ENCODE data around the gene SLC43A2. TPM values are rescaled to one million over a fixed set of nuclear protein-coding genes. Genes with fewer than 3 reads are reported as not detected.
"Not testable (repeated sequence)": the region's sequence is repeated elsewhere in the genome, so short reads cannot be mapped to it uniquely, and the experiment has no call there.

The SLC43A2 gene
- total RNA-seq, 1 donor from 2014 or later, result 5.2 TPM

GRCh38 chr17:1658100-1658499 is 29.5 kb upstream of the SLC43A2 start:
- TF ChIP-seq POLR2A (IDR thresholded peaks at IDR 0.05) (no peak), POLR2AphosphoS5 (IDR thresholded peaks at IDR 0.05; ENCODE audit: insufficient read depth in 1 of 2, low read depth in 1 of 2) (no peak), CTCF (IDR thresholded peaks at IDR 0.05) (no peak)
- H3K36me3 ChIP-seq, result peaks cover 7 to 100% of the 10 kb centered on the region in 2 donors
- no peaks in the 10 kb centered on the region for H3K27me3 ChIP-seq
- no peaks in the 10 kb centered on the region for H3K9me3 ChIP-seq
- no peak for DNase-seq (ENCODE audit: extremely low spot score in 2 of 2)
- H3K4me3 ChIP-seq, result no peak overlapping the region
- intact Hi-C loops (cut with DNase I), result no loop called here
- no peaks in the 10 kb centered on the region for H3K4me1 ChIP-seq
- no peak overlapping the region for H3K27ac ChIP-seq

GRCh38 chr17:1653735-1654134 is 25.1 kb upstream of the SLC43A2 start:
- TF ChIP-seq CTCF (IDR thresholded peaks at IDR 0.05) (no peak), POLR2A (IDR thresholded peaks at IDR 0.05) (no peak), POLR2AphosphoS5 (IDR thresholded peaks at IDR 0.05; ENCODE audit: insufficient read depth in 1 of 2, low read depth in 1 of 2) (no peak)
- Histone ChIP-seq H3K27me3 (no peaks in the 10 kb centered on the region), H3K4me3 (no peak overlapping the region), H3K9me3 (no peaks in the 10 kb centered on the region), H3K27ac (no peak overlapping the region), H3K4me1 (peaks cover 18% of the 10 kb centered on the region), H3K36me3 (peaks cover 0 to 87% of the 10 kb centered on the region in 2 donors)
- intact Hi-C loops (cut with DNase I), result no loop called here
- no peak for DNase-seq (ENCODE audit: extremely low spot score in 2 of 2)

GRCh38 chr17:1652794-1653193 is 24.2 kb upstream of the SLC43A2 start:
- H3K4me3 ChIP-seq; H3K9me3 ChIP-seq; intact Hi-C loops (cut with DNase I); H3K27ac ChIP-seq; DNase-seq (ENCODE audit: extremely low spot score in 2 of 2); H3K27me3 ChIP-seq: not testable (repeated sequence)
- H3K4me1 ChIP-seq, result peaks cover 27% of the 10 kb centered on the region
- H3K36me3 ChIP-seq, result peaks cover 0 to 78% of the 10 kb centered on the region in 2 donors

- H3K27ac ChIP-seq, result no peak overlapping the region
- intact Hi-C loops (cut with DNase I), result no loop called here
Observed at GRCh38 chr17:1651559-1651844, 22.9 kb upstream of the SLC43A2 start.

GRCh38 chr17:1650731-1651558 is 22.3 kb upstream of the SLC43A2 start:
- H3K27ac ChIP-seq, result peak overlapping the region; percentile 95
- H3K9me3 ChIP-seq, result no peaks in the 10 kb centered on the region
- intact Hi-C loops (cut with DNase I), result no loop called here
- peaks cover 0 to 59% of the 10 kb centered on the region in 2 donors for H3K36me3 ChIP-seq
- H3K4me3 ChIP-seq, result no peak overlapping the region
- H3K27me3 ChIP-seq, result no peaks in the 10 kb centered on the region
- TF ChIP-seq POLR2AphosphoS5 (IDR thresholded peaks at IDR 0.05; ENCODE audit: insufficient read depth in 1 of 2, low read depth in 1 of 2), result no peak
- no peak for DNase-seq (ENCODE audit: extremely low spot score in 2 of 2)
- peaks cover 38% of the 10 kb centered on the region for H3K4me1 ChIP-seq

More at GRCh38 chr17:1651559-1651844, 22.9 kb upstream of the SLC43A2 start:
- Histone ChIP-seq H3K4me1 (peaks cover 38% of the 10 kb centered on the region), H3K4me3 (no peak overlapping the region), H3K36me3 (peaks cover 0 to 65% of the 10 kb centered on the region in 2 donors), H3K27me3 (no peaks in the 10 kb centered on the region), H3K9me3 (no peaks in the 10 kb centered on the region)
- no peak for DNase-seq (ENCODE audit: extremely low spot score in 2 of 2)
- TF ChIP-seq POLR2A (IDR thresholded peaks at IDR 0.05) (no peak), CTCF (IDR thresholded peaks at IDR 0.05) (no peak), POLR2AphosphoS5 (IDR thresholded peaks at IDR 0.05; ENCODE audit: insufficient read depth in 1 of 2, low read depth in 1 of 2) (no peak)

- Histone ChIP-seq H3K36me3 (peaks cover 0 to 50% of the 10 kb centered on the region in 2 donors), H3K4me1 (peaks cover 38% of the 10 kb centered on the region), H3K4me3 (peak within 1 kb of the TSS; percentile 66 to 72), H3K27me3 (no peaks in the 10 kb centered on the region), H3K27ac (peak within 1 kb of the TSS; percentile 95), H3K9me3 (no peaks in the 10 kb centered on the region)
- no peak for TF ChIP-seq CTCF (IDR thresholded peaks at IDR 0.05)
- peak; percentile 72 to 77 for TF ChIP-seq POLR2AphosphoS5 (IDR thresholded peaks at IDR 0.05; ENCODE audit: insufficient read depth in 1 of 2, low read depth in 1 of 2)
- intact Hi-C loops (cut with DNase I), result loop anchor here (2.0 to 10.0 kb wide), 2 partner anchors 75 to 375 kb away; partner anchors contain the start of genes BHLHA9 and TRARG1
- DNase-seq (ENCODE audit: extremely low spot score in 2 of 2), result peak; percentile 95 to 97
Observed at GRCh38 chr17:1649844-1650501, 21.3 kb upstream of the SLC43A2 start, which contains the start of gene RILP. Gene RILP, minus strand, starts transcription at chr17:1649866. Its CDS starts 62 bp downstream, at chr17:1649804.
